Skeletal muscle cell (primary cell): Measurements from ENCODE around the gene DDX25.
A peak's percentile ranks its signal among the peaks of the same experiment; 100 is the strongest.

Experiments used
- DNase-seq: peaks from one replicate; pipeline ENCODE4 v3.0.0-alpha.2; 2010; ENCODE audit warnings: low read depth
- H3K4me3 ChIP-seq: 2 replicates; pipeline ENCODE4 v1.5.1; 2011; ENCODE audit warnings: low read depth, mild to moderate bottlenecking, control low read depth, low read length, moderate library complexity

Gene DDX25

GRCh38 chr11:125946712-125947418 is 42.6 kb downstream of the DDX25 start:
- DNase-seq = no peak
- H3K4me3 ChIP-seq = no peak overlapping the region

GRCh38 chr11:125947419-125948277 is 43.3 kb downstream of the DDX25 start:
- no peak for DNase-seq

DNA sequence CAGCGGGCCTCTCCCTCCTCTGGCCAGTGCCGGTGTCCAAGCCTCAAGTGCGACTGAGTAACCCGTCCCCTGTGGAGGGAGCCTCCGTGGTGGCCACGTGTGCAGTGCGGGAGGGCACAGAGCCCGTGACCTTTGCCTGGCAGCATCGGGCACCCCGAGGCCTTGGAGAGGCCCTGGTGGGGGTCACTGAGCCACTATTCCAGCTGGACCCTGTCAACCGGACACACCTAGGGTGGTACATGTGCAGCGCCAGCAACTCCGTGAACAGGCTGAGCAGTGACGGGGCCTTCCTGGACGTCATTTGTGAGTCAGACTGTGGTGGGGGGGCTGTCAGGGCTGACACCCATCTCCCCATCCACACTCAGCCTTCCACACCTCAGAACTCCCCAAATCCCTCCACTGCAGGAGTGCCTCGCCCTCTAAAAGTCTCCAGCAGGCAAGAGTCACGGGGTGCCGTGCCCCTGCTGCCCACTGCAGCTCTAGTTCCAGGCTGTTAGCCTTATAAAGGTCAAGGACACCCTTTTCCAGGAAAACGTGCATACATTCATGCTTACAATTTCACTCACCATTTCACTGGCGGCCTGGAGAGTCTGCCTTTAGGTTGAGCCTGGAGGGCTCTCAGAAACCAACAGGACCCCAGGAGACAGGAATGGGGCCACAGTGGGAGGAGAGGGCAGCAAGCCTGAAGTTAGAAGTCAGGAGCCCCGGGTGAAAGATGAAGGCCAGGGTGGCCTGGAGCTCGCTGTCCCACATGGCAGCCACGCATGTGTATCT is 44.2 kb downstream of the DDX25 start:
- no peak overlapping the region for H3K4me3 ChIP-seq
- no peak for DNase-seq

More at GRCh38 chr11:125947419-125948277, 43.3 kb downstream of the DDX25 start:
- no peak overlapping the region for H3K4me3 ChIP-seq

DNA sequence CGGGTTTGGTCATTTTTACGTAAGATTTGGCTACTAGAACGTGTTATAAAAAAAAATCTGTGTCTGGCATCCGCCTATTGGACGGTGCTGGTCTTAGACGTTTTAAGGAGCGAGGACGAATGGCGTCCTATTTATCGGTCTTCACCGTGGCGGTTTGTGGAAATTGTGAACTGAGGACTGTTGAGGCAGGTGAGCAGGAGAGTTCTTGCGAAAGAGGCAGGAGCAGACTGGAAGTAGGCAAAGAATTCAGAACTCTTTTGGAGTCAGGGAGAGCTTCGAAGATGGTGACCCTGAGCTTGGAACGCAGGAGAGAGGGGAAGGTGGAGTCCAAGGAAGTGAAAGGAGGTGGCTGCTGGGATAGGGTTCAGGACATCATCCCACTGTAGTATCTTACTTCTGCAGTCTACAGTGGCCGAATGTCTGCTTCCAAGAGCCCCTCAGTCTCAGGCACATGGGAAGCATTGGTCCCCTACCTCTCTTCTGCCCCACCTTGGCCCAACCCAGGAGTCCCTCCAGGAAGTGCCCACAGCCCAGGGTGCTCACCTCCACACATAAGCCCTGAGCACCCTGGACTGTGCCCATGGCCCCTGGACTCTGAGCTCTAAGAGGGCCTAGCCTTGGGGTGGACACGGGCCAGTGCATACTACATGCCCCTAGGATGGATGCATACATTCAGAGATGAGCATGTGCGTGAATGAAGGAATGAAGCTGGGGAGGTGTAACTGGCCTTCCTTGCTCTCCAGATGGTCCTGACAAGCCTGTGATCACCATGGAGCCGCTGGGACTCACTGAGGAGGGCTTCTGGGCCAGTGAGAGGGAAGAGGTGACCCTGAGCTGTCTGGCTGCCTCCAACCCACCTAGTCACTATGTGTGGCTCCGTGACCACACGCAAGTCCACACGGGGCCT is 45.2 kb downstream of the DDX25 start:
- H3K4me3 ChIP-seq = no peak overlapping the region
- no peak for DNase-seq

DNA sequence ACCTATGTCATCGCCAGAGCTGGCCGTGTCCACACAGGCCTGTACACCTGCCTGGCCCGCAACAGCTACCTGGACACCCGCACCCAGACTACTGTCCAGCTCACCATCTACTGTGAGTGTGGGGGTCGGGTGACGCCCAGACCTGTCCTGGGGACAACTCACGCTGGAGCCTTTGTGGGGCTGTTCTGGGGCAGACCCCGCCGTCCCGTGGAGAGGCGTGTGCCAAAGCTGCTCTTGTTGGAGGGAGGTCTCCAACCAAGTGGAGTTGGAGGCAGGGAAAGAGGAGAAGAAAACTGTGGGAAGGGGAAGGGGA is 45.8 kb downstream of the DDX25 start:
- H3K4me3 ChIP-seq = no peak overlapping the region
- no peak for DNase-seq

DNA sequence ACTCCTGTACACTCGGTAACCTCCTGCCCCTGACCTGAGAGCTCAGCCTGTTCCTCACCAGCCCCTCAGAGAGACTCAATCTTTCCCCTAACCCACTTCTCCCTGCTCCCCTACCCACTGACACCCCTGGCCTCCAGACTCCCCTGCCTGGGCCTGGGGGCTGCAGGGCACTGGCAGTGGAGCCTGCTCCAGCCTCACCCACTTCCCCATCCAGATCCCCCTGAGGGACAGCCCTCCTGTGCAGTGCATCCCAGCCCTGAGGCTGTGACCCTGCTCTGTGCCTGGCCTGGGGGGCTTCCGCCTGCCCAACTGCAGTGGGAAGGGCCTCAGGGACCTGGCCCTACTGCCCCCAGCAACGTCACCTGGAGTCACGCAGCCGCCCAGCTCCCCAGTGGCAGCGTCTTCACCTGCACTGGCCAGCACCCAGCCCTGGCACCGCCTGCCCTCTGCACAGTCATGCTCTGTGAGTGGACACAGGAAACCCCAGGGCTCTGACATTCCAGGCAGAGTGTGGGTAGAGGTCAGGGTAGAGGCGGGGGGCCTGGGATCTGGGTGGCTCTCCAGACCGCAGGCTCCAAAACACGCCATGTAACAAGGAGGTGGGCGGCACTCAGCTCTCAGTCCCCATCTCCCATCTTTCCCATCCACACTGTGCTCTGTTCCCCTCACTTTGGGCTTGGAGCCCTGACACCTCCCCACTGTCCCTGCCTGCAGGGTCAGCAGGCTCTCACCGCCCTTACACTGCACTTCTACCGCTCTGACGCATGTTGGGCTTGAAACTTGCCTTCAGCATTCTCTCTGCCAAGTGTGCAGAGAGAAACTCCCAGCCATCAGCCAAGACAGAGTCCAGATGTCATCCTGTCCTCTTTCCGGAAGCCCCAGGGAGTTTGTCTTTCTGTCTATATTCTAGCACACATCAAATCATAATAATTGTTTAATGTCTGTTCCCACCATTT is 46.7 kb downstream of the DDX25 start:
- H3K4me3 ChIP-seq = no peak overlapping the region
- DNase-seq = peak; percentile 27

GRCh38 chr11:125951731-125952130 is 47.4 kb downstream of the DDX25 start:
- H3K4me3 ChIP-seq = no peak overlapping the region
- DNase-seq = no peak

DNA sequence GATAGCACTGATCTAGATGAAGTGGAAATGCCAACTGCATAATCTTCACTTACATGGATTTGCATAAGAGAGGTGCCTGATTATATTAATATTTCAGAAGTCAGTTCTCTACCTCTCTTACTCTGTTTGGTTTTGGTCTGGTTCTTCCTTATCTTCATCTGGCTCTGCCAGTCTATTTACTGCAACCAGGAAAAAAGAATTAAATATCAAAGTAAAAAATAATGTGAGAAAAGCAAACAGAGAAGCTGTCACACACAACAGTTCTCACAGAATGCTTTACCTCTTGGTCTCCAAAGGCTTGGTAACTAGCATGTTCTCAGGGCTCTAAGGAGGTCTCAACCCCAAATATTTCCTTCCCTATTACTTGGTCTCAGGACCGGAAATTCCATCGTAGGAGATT is 48.3 kb downstream of the DDX25 start:
- no peak overlapping the region for H3K4me3 ChIP-seq
- no peak for DNase-seq

GRCh38 chr11:125952973-125953372 is 48.7 kb downstream of the DDX25 start:
- H3K4me3 ChIP-seq = no peak overlapping the region
- DNase-seq = no peak

- no peak for DNase-seq
- no peak overlapping the region for H3K4me3 ChIP-seq
Observed at GRCh38 chr11:125953401-125953935, 49.2 kb downstream of the DDX25 start.

- DNase-seq = no peak
- no peak overlapping the region for H3K4me3 ChIP-seq
Observed at GRCh38 chr11:125954123-125954944, 50.0 kb downstream of the DDX25 start.

GRCh38 chr11:125954945-125955640 is 50.8 kb downstream of the DDX25 start:
- no peak for DNase-seq
- no peak overlapping the region for H3K4me3 ChIP-seq

DNA sequence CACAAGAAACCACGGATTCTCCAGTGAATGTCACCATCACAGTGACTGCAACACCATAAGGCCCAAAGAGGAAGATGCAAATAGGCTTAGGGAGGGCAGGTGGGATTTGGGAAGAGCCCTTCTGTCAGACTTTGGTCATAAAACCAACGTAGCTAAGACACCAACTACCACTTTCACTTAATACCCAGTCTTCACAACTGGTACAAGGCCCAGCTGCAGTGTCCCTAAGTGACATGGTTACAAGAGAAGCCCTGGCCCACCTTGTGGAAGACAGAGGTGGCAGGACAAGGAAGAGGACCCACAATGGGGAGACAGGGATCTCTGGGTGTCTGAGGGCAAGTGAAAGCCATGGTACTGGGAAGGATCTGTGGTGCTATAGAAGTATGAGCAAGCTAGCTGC is 51.5 kb downstream of the DDX25 start:
- no peak for DNase-seq
- H3K4me3 ChIP-seq = no peak overlapping the region

DNA sequence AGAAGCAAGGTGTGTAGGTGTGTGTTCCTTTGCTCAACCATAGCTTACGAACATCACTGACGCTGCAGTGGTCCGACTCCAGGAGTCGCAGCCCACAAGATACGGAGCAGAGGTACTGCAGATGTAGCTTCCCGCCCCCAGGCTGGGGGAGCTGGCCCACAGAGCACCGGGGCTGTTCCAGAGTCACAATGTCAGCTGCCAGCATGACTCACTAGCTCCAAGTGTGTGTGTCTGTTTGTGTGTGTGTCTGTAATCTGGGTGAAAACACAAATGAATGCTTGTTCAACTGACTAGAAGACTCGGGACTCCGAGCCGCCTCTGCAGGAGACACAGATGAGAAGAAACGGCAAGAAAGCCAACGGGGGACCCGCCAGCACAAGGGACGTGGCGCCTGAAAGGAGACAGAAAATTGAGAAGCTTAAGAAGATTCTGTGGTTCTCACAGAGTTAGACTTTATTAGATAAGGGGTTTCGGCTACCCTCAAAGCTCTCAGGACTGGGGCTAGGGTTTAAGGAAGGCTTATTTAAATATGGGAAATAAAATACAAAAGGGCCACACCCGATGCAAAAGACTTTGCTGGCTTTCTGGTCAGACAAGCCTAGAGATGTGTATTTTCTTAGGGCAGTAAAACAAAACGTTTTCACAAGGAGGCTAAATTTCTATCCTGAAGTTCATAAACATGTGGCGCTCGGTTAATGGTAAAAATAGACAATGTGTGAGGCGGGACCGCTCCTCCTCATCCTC is 52.3 kb downstream of the DDX25 start:
- no peak for DNase-seq
- H3K4me3 ChIP-seq = no peak overlapping the region

DNA sequence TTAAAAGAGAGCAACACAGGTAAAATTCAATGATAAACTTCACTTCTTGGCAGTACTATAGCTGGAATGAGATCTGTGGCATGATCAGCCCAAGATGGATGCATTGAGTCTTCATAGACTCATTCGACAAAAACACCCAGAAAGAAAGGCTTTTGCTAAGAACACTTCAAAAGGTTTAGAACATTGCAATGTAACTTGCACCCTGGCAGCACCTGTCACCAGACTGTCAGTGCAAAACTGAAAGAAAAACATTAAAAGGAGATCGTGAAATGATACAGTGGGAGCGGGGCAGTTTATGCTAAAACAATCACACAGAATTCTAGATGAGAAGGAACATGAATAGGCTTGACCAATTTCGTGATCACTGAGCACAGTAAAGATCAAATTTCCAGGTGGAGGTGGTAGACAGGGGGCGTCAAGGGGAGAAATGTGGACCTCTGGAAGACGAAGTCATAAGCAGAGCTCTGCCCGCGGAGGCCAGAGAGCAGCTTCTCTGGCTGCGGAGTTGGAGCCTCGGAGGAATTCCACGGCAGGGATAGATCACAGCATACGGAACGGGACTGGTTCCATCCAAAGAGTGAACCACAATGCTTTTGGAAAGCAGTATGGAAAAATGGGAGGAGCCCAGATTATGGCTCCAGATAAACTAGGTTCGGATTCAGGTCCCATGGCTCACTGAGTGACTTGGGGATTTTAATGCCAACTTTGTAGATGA is 53.5 kb downstream of the DDX25 start:
- no peak overlapping the region for H3K4me3 ChIP-seq

More for the DNA sequence above, 53.5 kb downstream of the DDX25 start:
- no peak for DNase-seq
